ENCODE results near the gene MYBPC1.
"Not testable (repeated sequence)": the region's sequence is repeated elsewhere in the genome, so short reads cannot be mapped to it uniquely, and the experiment has no call there.

The MYBPC1 gene

GRCh38 chr12:101594700-101595099 lies at the start of gene MYBPC1:
Gene MYBPC1 (plus strand): TSS chr12:101594971. CDS start chr12:101595071, 100 bp downstream.
- no peak for DNase-seq (ENCODE audit: low read depth in 2 of 2)

- DNase-seq (ENCODE audit: low read depth in 2 of 2), result no peak
Measured at GRCh38 chr12:101551362-101552114, 43.2 kb upstream of the MYBPC1 start.

- DNase-seq (ENCODE audit: low read depth in 2 of 2), result no peak
Measured at GRCh38 chr12:101552277-101552676, 42.5 kb upstream of the MYBPC1 start.

GRCh38 chr12:101557094-101557493 lies 37.7 kb upstream of the MYBPC1 start:
- DNase-seq (ENCODE audit: low read depth in 2 of 2), result no peak

- not testable (repeated sequence) for DNase-seq (ENCODE audit: low read depth in 2 of 2)
Measured at GRCh38 chr12:101558726-101559125, 36.0 kb upstream of the MYBPC1 start.

GRCh38 chr12:101563212-101563611 lies 31.6 kb upstream of the MYBPC1 start:
- no peak for DNase-seq (ENCODE audit: low read depth in 2 of 2)

GRCh38 chr12:101564912-101565311 lies 29.9 kb upstream of the MYBPC1 start:
- DNase-seq (ENCODE audit: low read depth in 2 of 2), result no peak

- no peak for DNase-seq (ENCODE audit: low read depth in 2 of 2)
Measured at GRCh38 chr12:101566318-101566717, 28.5 kb upstream of the MYBPC1 start.

GRCh38 chr12:101567918-101568317 lies 26.9 kb upstream of the MYBPC1 start:
- no peak for DNase-seq (ENCODE audit: low read depth in 2 of 2)

- DNase-seq (ENCODE audit: low read depth in 2 of 2), result no peak
Measured at GRCh38 chr12:101570047-101570446, 24.7 kb upstream of the MYBPC1 start.

- DNase-seq (ENCODE audit: low read depth in 2 of 2), result no peak
Measured at GRCh38 chr12:101571105-101571504, 23.7 kb upstream of the MYBPC1 start.

GRCh38 chr12:101573743-101574142 lies 21.0 kb upstream of the MYBPC1 start:
- DNase-seq (ENCODE audit: low read depth in 2 of 2), result no peak

GRCh38 chr12:101578417-101578816 lies 16.4 kb upstream of the MYBPC1 start:
- no peak for DNase-seq (ENCODE audit: low read depth in 2 of 2)

- DNase-seq (ENCODE audit: low read depth in 2 of 2), result no peak
Measured at GRCh38 chr12:101581190-101581589, 13.6 kb upstream of the MYBPC1 start.

GRCh38 chr12:101582937-101583336 lies 11.8 kb upstream of the MYBPC1 start:
- DNase-seq (ENCODE audit: low read depth in 2 of 2), result no peak

- DNase-seq (ENCODE audit: low read depth in 2 of 2), result no peak
Measured at GRCh38 chr12:101590383-101590782, 4.4 kb upstream of the MYBPC1 start.

- no peak for DNase-seq (ENCODE audit: low read depth in 2 of 2)
Measured at GRCh38 chr12:101591781-101592180, 3.0 kb upstream of the MYBPC1 start.

- DNase-seq (ENCODE audit: low read depth in 2 of 2), result no peak
Measured at GRCh38 chr12:101592448-101592847, 2.3 kb upstream of the MYBPC1 start.

- DNase-seq (ENCODE audit: low read depth in 2 of 2), result no peak
Measured at GRCh38 chr12:101592921-101593320, 1.9 kb upstream of the MYBPC1 start.

GRCh38 chr12:101596172-101596571 lies 1.4 kb downstream of the MYBPC1 start:
- DNase-seq (ENCODE audit: low read depth in 2 of 2), result no peak

- no peak for DNase-seq (ENCODE audit: low read depth in 2 of 2)
Measured at GRCh38 chr12:101597164-101597563, 2.4 kb downstream of the MYBPC1 start.

GRCh38 chr12:101598483-101598882 lies 3.7 kb downstream of the MYBPC1 start:
- no peak for DNase-seq (ENCODE audit: low read depth in 2 of 2)

GRCh38 chr12:101599311-101599710 lies 4.5 kb downstream of the MYBPC1 start:
- DNase-seq (ENCODE audit: low read depth in 2 of 2), result no peak
